HG03469 (cell line): ENCODE data around the gene EPHB6.

Source experiments
- ATAC-seq: cut with Tn5 transposase; IDR thresholded peaks from one replicate; pipeline ENCODE4 v1.9.1; 2021; ENCODE audit warnings: mild to moderate bottlenecking, moderate library complexity, moderate number of reproducible peaks; ENCODE audit not compliant: unreplicated experiment

The EPHB6 gene, protein sequence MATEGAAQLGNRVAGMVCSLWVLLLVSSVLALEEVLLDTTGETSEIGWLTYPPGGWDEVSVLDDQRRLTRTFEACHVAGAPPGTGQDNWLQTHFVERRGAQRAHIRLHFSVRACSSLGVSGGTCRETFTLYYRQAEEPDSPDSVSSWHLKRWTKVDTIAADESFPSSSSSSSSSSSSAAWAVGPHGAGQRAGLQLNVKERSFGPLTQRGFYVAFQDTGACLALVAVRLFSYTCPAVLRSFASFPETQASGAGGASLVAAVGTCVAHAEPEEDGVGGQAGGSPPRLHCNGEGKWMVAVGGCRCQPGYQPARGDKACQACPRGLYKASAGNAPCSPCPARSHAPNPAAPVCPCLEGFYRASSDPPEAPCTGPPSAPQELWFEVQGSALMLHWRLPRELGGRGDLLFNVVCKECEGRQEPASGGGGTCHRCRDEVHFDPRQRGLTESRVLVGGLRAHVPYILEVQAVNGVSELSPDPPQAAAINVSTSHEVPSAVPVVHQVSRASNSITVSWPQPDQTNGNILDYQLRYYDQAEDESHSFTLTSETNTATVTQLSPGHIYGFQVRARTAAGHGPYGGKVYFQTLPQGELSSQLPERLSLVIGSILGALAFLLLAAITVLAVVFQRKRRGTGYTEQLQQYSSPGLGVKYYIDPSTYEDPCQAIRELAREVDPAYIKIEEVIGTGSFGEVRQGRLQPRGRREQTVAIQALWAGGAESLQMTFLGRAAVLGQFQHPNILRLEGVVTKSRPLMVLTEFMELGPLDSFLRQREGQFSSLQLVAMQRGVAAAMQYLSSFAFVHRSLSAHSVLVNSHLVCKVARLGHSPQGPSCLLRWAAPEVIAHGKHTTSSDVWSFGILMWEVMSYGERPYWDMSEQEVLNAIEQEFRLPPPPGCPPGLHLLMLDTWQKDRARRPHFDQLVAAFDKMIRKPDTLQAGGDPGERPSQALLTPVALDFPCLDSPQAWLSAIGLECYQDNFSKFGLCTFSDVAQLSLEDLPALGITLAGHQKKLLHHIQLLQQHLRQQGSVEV

DNA sequence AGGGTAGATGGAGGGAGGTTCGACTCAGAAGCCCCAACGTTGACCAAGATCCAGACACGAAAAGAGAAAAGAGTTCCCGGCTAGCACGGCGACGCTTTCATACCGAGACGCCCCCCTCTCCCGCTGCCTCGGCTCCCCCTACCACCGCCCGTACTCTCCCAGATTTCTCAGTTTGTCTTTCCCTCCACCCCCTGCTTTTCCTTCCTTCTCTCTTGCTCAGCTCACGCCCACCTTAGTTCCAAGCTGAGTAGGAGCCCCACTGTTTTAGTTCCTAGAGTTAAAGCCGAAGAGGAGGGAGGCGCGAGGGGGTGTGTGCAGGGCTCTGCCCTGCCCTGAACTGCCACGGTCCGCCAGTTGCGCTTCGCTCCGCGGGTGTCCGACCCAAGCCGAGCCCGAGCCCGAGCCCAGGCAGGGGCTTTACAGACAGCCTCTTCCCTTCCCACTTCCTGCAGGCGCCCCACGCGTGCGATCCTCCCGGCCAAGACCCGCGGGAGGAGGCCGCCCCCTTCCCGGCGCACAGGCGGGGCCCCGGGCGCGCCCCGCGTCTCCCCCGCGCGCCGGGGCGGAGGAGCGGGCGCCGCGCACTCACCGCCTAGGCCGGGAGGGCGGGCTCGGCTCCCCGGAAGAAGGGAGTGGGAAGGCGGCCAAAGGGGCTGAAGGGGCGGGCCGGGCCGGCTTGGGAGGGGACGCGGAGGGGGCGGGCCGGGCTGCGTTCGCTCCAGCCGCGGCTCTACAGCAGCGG, at the start of gene EPHB6:
EPHB6 (plus strand) TSS at position 705 of the 742 bp plus-strand sequence. CDS start 8,152 bp downstream, outside the sequence.
- peak; percentile 34 for ATAC-seq

DNA sequence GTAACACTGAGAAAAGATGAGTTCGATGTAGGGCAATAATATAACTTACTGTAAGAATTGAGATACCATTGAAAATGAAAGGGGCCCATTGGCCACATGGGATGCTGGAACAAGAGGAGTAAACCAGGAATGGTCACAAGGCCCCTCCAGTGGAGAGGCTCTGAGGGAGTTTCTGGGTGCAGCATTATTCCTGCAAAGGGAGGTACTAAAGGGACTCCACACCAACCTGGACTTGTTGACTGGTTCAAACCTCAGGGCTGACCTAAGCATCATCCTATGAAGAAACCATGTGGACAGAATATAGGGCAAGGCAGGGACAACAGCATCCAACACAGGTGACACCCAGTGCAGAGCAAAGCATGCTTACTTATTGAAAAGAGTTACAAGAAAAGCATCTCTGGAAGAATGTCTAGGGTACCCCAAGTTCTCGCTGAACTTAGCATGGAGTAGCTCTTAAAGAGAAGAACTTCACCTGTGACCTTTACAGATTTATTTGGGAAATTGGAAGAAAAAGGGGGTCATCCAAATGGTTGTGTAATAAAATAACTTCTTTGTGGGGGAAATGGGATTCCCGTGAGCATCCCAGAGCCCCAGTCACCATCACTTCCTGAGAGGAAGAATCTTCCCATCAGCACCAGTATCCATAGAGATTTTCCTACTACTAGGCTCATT, 49.4 kb upstream of the EPHB6 start:
- no peak for ATAC-seq

DNA sequence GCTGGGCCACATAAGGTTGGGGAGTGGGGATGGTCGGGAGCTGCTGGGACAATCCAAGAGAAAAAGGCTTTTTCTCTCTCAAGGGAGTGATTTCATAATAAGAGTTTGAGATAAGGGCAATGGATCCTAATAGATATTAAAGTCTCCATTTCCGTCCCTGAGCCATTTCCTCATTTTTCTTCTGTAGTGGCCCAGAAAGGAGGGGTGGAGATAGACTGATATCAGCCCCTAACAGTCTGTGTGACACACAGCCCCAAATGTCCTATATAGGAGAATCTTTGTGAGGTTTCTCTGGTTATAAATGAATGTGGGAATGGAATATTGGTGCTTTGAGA, 48.9 kb upstream of the EPHB6 start:
- ATAC-seq, result no peak

DNA sequence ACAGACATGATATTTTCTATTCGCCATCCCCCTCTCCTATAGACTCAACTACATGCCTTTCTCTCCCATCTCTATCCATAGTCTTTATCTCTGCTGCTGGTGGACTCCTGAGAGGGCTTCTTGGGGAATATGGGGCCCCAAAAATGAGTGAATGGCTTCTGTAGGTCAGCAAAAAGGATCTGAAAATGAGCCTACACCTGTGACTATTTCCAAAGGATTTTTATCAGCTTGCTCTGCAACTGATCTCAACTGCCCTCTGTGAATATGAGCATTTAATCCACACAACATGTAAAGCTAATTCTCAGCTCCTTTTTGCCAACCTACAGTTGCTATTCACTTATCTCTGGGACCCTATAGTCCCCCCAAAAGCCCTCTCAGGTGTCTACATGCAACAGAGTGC, 47.9 kb upstream of the EPHB6 start:
- ATAC-seq, result no peak

DNA sequence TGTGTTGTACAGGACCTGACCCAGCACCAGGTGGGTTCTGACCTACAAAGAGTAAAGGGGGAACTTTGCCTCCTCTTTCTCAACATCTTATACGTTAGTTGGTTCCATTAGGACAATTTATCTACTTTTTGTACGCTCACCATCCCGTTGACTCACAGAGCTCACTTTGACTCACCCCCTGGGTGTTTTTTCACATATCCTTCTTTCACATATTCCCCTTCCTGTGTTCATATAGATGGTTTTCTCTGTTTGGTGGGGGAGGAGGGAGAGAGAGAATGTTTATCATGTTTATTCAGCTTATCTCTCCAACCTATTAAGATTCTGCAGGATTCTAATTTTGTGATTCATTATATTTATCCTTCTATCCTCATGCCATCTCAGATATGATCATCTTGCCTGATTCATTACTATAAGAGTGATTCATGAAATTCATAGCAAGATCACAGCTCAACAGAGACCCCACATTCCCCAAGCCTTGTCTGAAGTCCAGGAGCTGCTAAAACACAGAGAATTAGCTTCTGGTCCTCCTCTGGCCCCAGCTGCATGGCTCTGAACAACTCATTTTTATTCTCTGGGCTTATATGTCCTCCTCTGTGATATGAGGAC, 46.9 kb upstream of the EPHB6 start:
- ATAC-seq, result no peak

DNA sequence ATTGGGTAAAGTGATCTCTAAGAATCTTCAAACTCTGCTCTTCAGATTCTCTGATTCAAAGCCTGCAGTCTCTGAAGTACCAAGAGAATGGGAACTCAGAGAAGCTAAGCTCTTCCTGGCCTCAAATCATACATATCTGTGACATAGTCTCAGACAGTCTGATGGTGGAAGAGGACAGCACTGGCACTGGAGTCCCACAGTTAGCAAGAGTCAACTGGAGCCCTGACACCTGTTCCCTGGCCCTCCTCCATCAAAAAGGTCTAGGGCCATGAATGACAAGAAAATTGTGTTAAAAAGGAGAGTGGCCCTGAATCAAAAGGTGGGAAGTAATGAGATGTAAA, 46.4 kb upstream of the EPHB6 start:
- ATAC-seq, result peak; percentile 11

DNA sequence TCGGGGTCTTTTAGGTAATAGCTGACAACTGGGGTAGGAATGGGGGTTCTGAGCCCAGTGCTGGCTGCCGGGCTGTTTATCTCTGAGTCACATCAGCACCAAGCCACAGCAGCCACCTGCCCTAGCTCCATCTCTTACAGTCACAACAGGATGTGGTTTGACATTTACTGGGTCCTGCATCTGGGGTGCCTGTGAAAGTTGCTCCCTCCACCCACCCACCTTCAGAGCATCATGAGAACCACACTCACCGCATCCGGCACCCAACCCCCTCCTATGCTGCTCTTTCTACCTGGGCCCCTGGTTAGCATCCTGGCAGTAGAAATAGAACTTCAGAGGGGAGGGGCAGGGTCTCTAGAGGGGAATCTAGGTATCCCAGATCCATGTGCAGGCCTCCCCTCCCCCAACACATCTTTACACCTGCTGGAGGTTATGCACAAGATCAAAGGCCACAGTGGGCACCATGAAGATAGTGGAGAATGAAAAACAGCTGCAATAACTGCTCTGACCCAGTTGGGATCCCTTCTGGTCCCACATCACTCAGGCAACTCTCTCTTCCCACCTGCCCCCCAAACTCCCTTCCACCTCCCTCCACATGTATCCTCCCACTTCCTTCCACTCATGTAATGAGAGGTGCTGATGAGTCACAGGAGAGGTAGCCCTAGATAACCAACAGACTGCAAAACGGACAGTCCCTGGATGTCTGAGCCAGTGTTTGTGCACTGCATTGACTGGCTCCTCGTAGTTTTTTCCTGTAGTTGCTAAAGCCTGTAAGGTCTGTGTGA, 45.9 kb upstream of the EPHB6 start:
- ATAC-seq, result peak; percentile 88

DNA sequence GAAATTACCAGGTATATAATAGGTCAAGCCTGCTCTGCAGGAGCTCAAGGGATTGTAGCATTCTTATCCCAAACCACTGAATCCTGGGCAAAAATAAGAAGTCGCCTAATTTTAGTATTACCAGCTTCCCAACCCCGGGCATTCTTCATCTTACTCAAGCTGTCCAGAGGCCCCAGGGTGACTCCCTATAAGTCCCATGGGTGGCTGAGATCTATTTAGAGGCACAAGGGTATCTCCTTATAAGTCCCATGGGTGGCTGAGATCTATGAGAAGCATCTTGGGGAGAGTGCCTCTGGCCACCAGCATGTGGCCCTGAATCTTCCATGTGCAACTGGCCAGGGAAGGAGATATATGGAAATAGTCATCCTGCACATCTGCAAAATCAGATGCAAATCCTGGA, 45.2 kb upstream of the EPHB6 start:
- ATAC-seq, result no peak

DNA sequence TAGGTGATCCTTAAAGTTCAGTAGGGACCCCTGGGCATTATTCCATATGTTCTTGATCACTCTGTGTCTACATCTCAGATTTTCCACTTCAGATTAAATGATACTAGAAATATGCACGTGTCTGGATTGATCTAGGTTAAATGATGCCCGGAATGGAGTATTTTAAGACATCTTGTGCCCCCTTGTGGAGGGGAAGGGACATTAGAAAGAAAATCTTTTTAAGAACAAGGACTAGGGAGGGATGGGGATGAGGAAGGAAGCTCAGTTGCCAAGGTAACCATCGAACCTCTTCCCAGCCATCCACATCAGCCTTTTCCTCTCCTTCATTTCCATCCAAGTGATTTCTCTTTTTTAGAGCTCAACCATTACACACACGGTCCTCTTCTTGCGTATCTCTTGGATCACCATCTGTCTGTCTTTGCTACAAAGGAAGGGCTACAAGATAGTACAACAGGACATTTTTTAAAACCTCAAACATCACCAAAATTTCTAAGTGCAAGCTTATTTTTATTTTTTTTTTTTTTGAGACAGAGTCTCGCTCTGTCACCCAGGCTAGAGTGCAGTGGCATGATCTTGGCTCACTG, 43.6 kb upstream of the EPHB6 start:
- ATAC-seq, result no peak

DNA sequence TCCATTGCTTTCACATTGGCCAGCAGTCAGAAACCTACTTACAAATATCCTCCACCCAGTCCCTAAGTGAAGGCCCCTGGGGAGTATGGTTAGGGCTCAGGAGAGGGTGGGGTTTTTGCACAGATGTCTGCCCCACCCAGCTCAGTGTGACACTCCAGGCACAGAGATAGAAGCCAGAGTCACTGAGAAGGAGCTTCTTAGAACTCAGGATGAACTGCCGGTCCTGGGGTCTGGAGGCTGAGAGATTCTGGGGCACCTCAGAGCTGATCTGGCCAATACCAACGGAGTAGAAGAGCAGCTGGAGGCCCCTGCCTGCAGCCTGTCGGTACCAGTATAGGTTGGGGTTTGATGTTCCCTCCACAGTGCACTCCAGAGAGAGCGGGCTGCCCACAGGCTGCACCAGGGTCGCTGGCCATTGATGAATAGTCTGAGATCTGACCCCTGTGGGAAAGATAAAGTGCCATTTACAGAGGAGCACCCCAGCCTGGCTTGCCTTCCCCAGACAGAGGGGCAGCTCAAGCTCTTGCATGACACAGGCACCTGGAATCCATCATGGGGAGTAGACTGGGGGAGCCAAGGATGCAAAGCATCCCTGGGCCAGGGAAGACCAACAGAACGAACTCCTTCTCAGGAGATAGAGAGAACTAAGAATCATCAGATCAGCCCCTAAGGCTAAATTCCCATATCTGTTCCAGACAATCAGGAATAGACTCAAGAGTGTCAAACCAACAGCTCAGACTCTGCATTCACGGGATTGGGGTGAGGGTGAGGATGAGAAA, 42.2 kb upstream of the EPHB6 start:
- ATAC-seq, result no peak

DNA sequence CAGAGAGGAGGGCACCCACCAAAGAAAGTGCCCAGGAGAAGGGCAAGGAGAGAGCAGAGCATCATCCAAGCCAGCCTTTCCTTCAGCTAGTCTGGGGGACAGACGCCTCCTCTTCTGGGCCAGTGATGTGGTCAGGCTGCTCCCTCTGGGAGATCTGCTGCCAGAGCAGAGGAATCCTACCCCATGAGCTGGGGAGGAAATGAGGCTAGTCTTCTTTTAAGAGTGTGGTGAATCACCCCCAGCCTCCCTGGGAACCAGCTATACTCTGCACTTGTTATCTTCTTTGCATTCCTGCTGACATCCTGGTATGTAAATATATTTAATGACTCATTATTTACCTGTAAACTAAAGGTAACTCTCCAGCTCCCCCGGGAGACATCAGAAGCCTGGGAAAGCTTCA, 41.6 kb upstream of the EPHB6 start:
- ATAC-seq, result no peak

DNA sequence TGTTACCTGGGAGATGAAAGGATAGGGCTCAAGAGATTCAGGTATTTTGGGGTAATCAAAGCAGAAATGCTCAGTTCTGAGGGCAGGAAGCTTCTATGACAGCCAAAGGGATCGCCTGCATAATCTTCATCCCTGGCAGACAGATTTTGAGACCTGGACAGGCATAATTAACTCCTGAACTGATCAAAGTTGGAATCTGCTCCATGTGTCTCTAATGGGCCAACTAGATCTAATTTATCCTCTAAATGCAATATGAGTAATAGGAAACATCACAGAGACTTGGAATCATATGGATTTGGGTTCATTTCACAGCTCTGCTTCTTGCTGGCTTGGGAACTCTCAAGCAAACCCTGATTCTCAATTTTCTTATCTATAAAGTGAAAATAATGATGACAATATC, 41.2 kb upstream of the EPHB6 start:
- no peak for ATAC-seq

DNA sequence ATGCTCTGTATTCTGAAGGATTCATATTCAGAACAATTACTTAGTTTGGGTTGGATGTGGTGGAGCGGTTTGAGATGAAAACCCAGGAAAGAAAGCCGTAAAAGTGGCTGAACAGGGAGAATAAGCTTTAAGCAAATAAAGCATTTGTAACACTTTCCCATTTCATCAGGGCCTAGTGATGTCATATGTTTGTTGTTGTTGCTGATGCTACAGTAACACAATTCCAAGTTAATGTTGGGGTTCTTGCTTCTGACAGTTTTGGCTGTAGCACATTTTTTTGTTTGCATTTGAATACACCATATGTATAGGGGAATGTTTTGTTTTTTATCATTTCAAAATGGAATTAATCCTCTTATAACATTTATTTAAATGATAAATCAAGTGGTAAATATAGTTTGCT, 40.4 kb upstream of the EPHB6 start:
- no peak for ATAC-seq

DNA sequence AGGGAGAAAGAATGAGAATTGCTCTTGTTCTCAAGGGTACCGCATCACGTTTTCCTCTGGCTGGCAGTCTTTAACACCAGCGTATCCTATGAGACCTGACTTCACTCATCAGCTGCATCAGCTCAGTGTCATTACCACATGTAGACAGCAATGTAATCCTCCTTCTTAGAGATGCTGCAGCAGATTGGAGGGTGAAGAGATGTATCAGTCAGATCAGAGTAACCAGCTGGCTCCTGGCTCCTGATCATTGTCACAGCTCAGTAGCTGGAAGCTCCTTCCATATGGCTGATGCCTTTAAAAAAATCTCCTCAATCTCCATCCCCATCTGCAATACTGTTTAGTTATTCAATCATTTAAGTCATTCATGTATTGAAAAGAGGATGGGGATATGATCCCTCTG, 39.7 kb upstream of the EPHB6 start:
- ATAC-seq, result no peak

DNA sequence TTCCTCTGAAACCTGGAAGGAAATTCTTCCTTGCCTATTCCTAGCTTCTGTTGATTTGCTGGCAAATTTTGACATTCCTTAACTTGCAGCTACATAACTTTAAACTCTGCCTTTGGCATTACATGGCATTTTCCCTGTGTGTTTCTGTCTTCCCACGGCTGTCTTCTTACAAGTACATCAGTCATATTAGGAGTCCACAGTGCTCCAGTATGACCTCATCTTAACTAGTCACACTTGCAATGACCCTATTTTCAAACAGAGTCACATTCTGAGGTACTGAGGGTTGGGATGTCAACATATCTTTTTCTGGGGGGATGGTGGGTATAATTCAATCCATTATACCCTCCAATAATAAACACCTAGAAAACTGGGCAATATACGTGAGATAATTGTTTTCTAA, 37.4 kb upstream of the EPHB6 start:
- no peak for ATAC-seq

DNA sequence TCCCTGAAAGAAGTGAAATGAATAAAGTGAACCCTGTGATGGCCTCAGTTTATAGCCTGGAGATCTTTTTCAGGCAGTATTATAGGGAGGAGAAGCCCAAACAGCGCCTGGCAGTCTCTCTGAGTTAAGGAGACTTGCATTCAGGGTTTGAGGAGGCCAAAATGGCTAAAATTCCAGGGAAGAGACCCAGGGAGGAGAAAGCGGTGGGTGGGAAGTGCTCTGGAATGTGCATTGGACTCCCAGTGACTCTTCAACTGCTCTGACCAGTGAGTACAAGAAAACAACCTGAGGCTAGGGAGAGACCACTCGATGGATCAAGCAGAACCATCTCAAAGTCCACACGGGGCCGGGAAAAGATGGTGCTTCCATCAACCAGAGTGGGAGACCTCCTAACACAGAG, 35.3 kb upstream of the EPHB6 start:
- ATAC-seq, result no peak

DNA sequence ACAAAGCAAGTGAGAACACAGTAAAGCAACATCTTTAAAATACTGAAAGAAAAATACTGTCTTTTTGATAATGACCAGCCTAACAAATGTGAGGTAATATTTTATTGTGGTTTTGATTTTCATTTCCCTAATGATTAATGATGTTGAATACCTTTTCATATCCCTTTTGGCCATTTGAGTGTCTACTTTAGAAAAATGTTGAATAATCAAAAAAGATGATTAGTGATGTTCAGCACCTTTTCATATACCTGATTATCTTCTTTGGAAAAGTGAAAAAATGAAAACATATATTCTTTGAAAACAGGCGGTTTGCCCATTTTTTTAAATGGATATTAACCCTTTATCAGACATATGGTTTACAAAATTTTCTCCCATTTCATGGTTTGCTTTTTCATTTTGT, 32.2 kb upstream of the EPHB6 start:
- no peak for ATAC-seq

DNA sequence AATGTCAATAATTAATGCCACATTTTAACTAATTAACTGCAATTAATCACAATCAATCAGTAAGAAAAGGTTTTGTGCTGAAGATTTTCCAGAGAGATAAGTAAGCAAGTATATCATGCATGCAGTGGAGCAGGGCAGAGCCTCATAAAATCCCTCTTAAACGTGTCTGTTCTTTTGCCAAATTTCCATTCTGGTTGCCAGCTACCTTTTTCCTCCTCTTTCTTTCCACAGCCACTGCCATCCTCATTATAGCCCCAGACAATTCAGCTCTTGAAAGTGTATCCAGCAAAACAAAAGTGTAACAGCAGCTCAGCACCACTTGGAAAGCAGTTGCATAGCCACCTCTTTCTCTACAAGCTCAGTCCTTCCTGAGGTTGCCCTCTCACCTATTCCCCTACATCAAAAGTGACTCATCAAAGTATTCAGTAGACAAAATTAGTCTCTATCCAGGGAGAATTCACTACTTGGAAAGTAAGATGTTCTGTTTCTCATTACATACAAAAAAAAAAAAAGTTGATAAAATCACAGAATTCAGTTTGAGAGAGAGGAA, 26.9 kb upstream of the EPHB6 start:
- ATAC-seq, result no peak
